OCI-LY3 (cell line): ENCODE results near the gene GAMT.

Experiments used
- H2AFZ ChIP-seq: fragments of 200-600, 300-600 bp; shearing (Covaris generic); 2 replicates; pipeline ENCODE4 v1.6.0; 2014; ENCODE audit warnings: antibody characterized with exemption, low read depth, low read length
- H3K27ac ChIP-seq: fragments of 200-600, 300-600 bp; sonication (generic); 2 replicates; pipeline ENCODE4 v1.5.1; 2014; ENCODE audit warnings: mild to moderate bottlenecking, low read length, moderate library complexity, mixed read lengths
- H3K27me3 ChIP-seq: fragments of 200-600, 300-600 bp; sonication (generic); 2 replicates; pipeline ENCODE4 v1.6.1; 2014; ENCODE audit warnings: low read depth, low read length, mixed read lengths
- H3K36me3 ChIP-seq: fragments of 200-600, 300-600 bp; sonication (generic); replicated peaks from 2 replicates; pipeline ENCODE3; 2014; ENCODE audit warnings: low read depth, low read length, mixed read lengths
- H3K4me1 ChIP-seq: fragments of 300-600, 200-600 bp; sonication (generic); 2 replicates; pipeline ENCODE4 v1.6.1; 2014; ENCODE audit warnings: low read length, mixed read lengths
- H3K4me2 ChIP-seq: fragments of 200-600, 300-600 bp; sonication (generic); 2 replicates; pipeline ENCODE4 v1.6.1; 2014; ENCODE audit warnings: low read length, mixed read lengths
- H3K4me3 ChIP-seq: fragments of 300-600, 200-600 bp; sonication (generic); 2 replicates; pipeline ENCODE4 v1.5.1; 2014; ENCODE audit warnings: antibody characterized with exemption, mild to moderate bottlenecking, low read length, moderate library complexity
- H3K79me2 ChIP-seq: fragments of 300-600, 200-600 bp; shearing (Covaris generic); 2 replicates; pipeline ENCODE4 v1.6.1; 2014; ENCODE audit warnings: mild to moderate bottlenecking, low read length, mixed read lengths
- H3K9ac ChIP-seq: fragments of 300-600, 200-600 bp; shearing (Covaris generic); 2 replicates; pipeline ENCODE4 v1.6.0; 2014; ENCODE audit warnings: mild to moderate bottlenecking, low read length, moderate library complexity
- H3K9me3 ChIP-seq: fragments of 200-600, 300-600 bp; shearing (Covaris generic); 2 replicates; pipeline ENCODE4 v1.6.1; 2014; ENCODE audit warnings: low read length, mixed read lengths; ENCODE audit not compliant: insufficient read depth
- H4K20me1 ChIP-seq: fragments of 200-600, 300-600 bp; sonication (generic); 2 replicates; pipeline ENCODE4 v1.6.1; 2016; ENCODE audit warnings: low read length, mixed read lengths; ENCODE audit not compliant: insufficient read depth
- CTCF ChIP-seq: fragments of 200-600, 300-600 bp; sonication (generic); IDR thresholded peaks from 2 replicates; pipeline ENCODE4 v1.5.1; 2014; ENCODE audit warnings: antibody characterized with exemption, low read length, low read depth
- EZH2phosphoT487 ChIP-seq: fragments of 200-600 bp; shearing (Covaris generic); IDR thresholded peaks from 2 replicates; pipeline ENCODE4 v1.6.1; 2018; ENCODE audit warnings: antibody characterized with exemption, mixed run types, low read depth

The GAMT gene

GRCh38 chr19:1424192-1424955 lies 23.0 kb upstream of the GAMT start:
- no peak overlapping the region for H3K4me2 ChIP-seq
- no peaks in the 10 kb centered on the region for H3K27me3 ChIP-seq
- no peaks in the 10 kb centered on the region for H3K9me3 ChIP-seq
- H2AFZ ChIP-seq = no peak overlapping the region
- TF ChIP-seq EZH2phosphoT487 (no peak), CTCF (no peak)
- H3K4me3 ChIP-seq = no peak overlapping the region
- H3K9ac ChIP-seq = no peak overlapping the region
- H3K36me3 ChIP-seq = peaks cover 89% of the 10 kb centered on the region
- peaks cover 96% of the 10 kb centered on the region for H3K79me2 ChIP-seq
- no peak overlapping the region for H3K27ac ChIP-seq
- peaks cover 77% of the 10 kb centered on the region for H4K20me1 ChIP-seq
- no peaks in the 10 kb centered on the region for H3K4me1 ChIP-seq

GRCh38 chr19:1423436-1424191 lies 22.3 kb upstream of the GAMT start:
- Histone ChIP-seq H3K27me3 (no peaks in the 10 kb centered on the region), H3K79me2 (peaks cover 96% of the 10 kb centered on the region), H3K9ac (no peak overlapping the region), H2AFZ (no peak overlapping the region), H3K36me3 (peaks cover 89% of the 10 kb centered on the region), H3K9me3 (no peaks in the 10 kb centered on the region), H3K4me1 (no peaks in the 10 kb centered on the region), H4K20me1 (peaks cover 79% of the 10 kb centered on the region), H3K27ac (no peak overlapping the region), H3K4me3 (no peak overlapping the region), H3K4me2 (no peak overlapping the region)
- TF ChIP-seq EZH2phosphoT487 (no peak), CTCF (no peak)

- Histone ChIP-seq H3K9ac (no peak overlapping the region), H3K4me2 (no peak overlapping the region), H3K27ac (no peak overlapping the region), H3K36me3 (peaks cover 88% of the 10 kb centered on the region), H2AFZ (no peak overlapping the region), H3K79me2 (peaks cover 98% of the 10 kb centered on the region), H4K20me1 (peaks cover 85% of the 10 kb centered on the region), H3K4me3 (no peak overlapping the region), H3K9me3 (no peaks in the 10 kb centered on the region), H3K4me1 (no peaks in the 10 kb centered on the region), H3K27me3 (no peaks in the 10 kb centered on the region)
- no peak for TF ChIP-seq CTCF
Observed at GRCh38 chr19:1422943-1423342, 21.6 kb upstream of the GAMT start.

GRCh38 chr19:1422360-1422759 lies 21.0 kb upstream of the GAMT start:
- Histone ChIP-seq H3K36me3 (peaks cover 86% of the 10 kb centered on the region), H3K79me2 (peaks cover 98% of the 10 kb centered on the region), H3K9ac (no peak overlapping the region)

More at GRCh38 chr19:1422360-1422759, 21.0 kb upstream of the GAMT start:
- no peak overlapping the region for H3K4me2 ChIP-seq
- peaks cover 89% of the 10 kb centered on the region for H4K20me1 ChIP-seq
- no peaks in the 10 kb centered on the region for H3K4me1 ChIP-seq
- no peak for TF ChIP-seq EZH2phosphoT487
- TF ChIP-seq CTCF = no peak
- no peaks in the 10 kb centered on the region for H3K9me3 ChIP-seq
- no peaks in the 10 kb centered on the region for H3K27me3 ChIP-seq
- no peak overlapping the region for H3K4me3 ChIP-seq
- no peak overlapping the region for H3K27ac ChIP-seq
- H2AFZ ChIP-seq = no peak overlapping the region
